NCI-H2171 treated with DMSO at 0.1 percent for 48 hours (cell line): ENCODE measurements around the gene SPECC1.
A peak's percentile ranks its signal among the peaks of the same experiment; 100 is the strongest.
"Not testable (repeated sequence)": the region's sequence is repeated elsewhere in the genome, so short reads cannot be mapped to it uniquely, and the experiment has no call there.

ENCODE experiments used
- DNase-seq: peaks from one replicate; lab custom pipeline; 2025; lab: John Stamatoyannopoulos, UW

Gene SPECC1

DNA sequence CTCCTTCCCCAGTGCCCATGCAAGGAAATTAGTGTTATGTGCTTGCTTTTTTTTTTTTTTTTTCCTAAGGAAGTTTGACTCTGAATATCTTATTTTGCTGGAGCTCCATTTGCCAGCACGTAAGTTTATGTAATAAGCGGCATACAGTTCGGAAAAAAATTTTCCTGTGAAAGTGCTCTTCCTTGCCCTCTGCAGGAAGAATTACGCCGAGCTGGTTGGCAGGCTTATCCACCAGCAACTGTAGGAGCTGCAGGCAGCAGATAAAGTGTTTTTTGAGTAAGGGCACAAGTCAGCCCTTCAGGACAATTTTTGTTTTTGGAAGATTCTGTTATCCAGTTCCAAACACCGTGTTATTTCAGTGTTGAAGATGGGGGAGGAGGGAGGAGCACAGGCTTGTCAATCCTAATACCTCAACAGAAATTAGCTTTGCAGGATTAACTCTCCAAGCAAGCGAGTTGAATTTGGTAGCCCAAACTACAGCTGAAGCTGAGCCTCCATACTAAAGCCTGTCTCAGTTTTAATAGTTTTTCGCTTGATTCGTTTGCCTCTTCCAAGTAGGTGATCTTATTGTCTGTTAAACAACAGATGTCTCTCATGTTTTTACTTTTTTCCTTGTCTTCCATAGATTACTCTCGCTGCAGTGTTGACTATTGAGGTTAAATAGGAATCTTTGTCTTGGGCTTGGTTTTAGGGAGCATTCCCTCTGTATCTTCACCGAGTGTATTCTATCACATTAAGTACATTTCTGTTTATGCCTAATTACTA, 1.1 kb downstream of the SPECC1 start:
- peak; percentile 85 for DNase-seq

DNA sequence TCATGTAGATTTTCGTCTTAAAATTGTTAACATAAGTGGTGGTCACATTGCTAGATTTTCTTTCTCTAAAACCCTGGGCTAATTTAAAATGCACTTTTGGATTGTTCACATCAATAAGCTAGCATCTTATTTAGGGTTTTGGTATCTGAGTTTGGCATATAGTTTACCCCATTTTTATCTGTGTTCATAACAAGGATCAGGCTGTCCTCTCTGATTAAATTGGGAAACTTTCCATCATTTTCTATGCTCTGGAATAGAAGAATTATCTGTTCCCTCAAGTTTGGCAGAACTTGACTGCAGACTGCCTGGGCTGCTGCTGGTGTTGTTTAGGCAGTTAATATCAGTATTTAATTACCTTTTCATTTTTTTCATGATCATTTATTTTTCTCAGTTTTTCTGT, 1.8 kb downstream of the SPECC1 start:
- DNase-seq, result no peak

- no peak for DNase-seq
Measured at GRCh38 chr17:20012017-20012536, 2.9 kb downstream of the SPECC1 start.

DNA sequence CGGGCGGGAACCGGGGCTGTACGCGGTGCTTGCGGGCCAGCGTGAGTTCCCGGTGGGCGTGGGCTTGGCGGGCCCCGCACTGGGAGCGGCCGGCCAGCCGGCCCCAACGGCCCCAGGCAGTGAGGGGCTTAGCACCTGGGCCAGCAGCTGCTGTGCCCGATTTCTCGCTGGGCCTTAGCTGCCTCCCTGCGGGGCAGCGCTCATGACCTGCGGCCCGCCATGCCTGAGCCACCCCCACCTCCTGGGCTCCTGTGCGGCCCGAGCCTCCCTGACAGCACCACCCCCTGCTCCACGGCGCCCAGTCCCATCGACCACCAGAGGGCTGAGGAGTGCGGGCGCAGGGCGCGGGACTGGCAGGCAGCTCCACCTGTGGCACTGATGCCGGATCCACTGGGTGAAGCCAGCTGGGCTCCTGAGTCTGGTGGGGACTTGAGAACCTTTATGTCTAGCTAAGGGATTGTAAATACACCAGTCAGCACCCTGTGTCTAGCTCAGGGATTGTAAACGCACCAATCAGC, 7.4 kb downstream of the SPECC1 start:
- DNase-seq, result not testable (repeated sequence)

- DNase-seq, result no peak
Measured at GRCh38 chr17:20022701-20023100, 13.5 kb downstream of the SPECC1 start.

DNA sequence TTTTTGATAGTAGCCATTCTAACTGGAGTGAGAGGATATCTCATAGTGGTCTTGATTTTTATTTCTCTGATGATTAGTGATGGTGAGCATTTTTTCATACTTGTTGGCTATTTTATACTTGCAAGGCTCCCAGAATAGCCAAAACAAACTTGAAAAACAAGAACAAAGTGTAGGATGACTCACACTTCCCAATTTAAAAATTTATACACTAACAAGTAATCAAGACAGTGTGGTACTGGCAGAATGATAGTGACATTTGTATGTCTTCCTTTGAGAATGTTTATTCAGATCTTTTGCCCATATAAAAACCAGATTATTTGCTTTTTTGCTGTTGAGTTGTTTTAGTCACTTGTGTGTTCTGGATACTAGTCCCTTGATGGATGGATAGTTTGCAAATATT, 17.8 kb downstream of the SPECC1 start:
- DNase-seq, result no peak

DNA sequence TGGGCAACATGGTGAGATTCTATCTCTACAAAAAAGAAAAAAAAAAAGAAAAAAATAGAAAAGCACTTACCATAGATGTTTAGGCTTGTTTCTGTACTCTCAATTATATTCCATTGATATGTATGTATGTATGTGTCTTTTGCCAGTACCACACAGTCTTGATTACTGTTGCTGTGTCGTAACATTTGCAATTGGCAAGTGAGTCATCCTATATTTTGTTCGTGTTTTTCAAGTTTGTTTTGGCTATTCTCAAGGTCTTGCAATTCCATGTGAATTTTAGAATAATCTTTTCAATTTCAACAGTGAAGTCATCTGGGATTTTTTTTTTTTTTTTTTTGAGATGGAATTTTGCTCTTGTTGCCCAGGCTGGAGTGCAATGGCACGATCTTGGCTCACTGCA, 19.3 kb downstream of the SPECC1 start:
- DNase-seq, result no peak

DNA sequence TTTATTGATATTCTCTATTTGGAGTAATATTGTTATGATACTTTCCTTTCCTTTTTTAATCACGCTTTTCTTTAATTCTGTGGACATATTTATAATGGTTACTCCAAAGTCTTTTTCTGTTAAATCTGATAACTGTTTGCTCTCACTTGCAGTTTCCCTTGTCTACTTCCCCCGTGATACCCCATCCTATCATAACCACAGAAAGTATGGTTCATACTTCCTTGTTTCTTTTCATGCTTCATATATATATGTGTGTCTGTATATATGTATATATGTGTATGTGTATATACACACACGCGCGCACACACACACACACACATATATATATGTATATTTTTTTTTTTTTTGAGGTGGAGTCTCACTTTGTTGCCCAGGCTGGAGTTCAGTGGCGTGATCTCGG, 23.5 kb downstream of the SPECC1 start:
- DNase-seq, result no peak

- no peak for DNase-seq
Measured at GRCh38 chr17:20033415-20033814, 24.3 kb downstream of the SPECC1 start.

DNA sequence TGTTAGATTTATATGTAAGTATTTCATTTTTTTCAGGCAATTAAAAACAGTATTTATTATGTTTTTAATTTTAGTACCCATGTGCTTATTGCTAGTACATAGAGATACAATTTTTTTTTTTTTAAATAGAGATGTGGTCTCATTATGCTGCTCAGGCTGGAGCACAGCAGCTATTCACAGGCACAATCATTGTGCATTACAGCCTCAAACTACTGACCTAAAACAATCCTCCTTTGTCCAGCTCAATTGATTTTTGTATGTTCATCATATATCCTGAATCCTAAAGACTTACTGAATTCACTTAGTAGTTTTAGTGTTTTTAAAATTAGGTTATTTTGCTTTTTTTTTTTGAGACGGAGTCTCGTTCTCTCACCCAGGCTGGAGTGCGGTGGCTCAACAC, 26.3 kb downstream of the SPECC1 start:
- DNase-seq, result no peak

GRCh38 chr17:20037286-20037685, 28.1 kb downstream of the SPECC1 start:
- not testable (repeated sequence) for DNase-seq

GRCh38 chr17:20039037-20039436, 29.9 kb downstream of the SPECC1 start:
- DNase-seq, result no peak

- no peak for DNase-seq
Measured at GRCh38 chr17:20040216-20040615, 31.1 kb downstream of the SPECC1 start.

- no peak for DNase-seq
Measured at GRCh38 chr17:20043021-20043420, 33.9 kb downstream of the SPECC1 start.

- no peak for DNase-seq
Measured at GRCh38 chr17:20045476-20045875, 36.3 kb downstream of the SPECC1 start.

DNA sequence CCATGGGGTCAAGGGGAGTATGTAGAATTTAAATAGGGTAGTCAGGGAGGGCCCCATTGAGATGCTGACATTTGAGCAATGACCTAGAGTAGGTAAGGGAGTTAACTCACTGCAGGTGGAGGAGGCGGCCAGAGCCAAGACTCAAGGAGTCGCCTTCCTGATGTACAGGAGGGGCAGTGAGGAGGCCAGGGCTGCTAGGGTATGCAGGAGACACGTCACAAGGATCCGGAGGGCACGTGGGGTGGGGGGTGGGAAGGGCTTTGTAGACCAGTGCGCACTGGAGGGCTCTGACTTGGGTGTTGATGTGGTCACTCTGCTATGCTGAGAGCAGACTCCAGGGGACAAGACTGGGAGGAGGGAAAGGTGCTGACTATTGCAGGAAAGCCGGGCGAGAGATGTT, 37.5 kb downstream of the SPECC1 start:
- no peak for DNase-seq

GRCh38 chr17:20051624-20052023, 42.5 kb downstream of the SPECC1 start:
- no peak for DNase-seq

DNA sequence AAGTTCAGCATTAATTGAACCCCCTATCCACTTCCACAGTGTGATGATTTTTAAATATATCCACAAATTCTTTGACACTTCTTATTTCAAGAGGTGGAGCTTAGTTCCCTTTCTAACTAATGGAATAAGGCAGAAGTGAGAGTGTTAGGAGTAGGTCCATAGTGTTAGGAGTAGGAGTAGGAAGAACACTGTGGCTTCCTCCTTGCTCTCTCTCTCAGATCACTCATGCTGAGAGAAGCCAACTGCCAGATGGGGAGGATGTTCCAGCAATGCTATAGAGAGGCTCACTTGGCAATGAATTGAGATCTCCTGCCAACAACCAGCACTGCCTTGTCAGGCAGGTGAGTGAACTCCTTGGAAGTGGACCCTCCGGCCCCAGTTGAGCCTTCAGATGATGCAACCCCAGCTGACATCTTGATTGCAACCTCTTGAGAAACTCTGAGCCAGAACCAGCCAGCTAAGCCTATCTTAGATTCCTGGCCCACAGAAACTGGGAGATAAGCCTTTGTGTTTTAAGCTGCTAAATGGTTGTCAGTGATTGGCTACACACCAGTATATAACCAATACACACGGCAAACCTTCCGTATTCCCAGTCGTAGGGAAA, 44.3 kb downstream of the SPECC1 start:
- DNase-seq, result peak; percentile 17

DNA sequence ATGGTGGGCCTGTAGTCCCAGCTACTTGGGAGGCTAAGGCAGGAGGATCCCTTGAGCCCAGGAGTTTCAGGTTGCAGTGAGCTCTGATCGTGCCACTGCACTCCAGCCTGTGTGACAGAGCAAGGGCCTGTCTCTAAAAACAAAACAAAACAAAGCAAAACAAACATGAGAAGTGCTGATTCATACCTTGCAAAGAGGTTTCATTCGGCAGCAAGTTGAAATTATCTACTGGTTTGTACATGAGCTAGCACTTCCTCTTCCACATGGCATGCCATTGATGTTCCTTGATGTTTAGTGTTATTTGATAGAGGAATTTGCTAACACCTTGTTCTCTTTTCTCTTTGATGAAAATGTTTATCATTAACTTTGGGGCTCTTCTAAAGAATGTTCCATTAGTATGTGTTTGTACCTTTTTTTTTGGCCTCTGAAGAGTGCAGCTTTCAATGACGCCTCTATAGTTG, 50.6 kb downstream of the SPECC1 start:
- DNase-seq, result no peak

GRCh38 chr17:20063665-20064648, 54.8 kb downstream of the SPECC1 start:
- DNase-seq, result peak; percentile 27

DNA sequence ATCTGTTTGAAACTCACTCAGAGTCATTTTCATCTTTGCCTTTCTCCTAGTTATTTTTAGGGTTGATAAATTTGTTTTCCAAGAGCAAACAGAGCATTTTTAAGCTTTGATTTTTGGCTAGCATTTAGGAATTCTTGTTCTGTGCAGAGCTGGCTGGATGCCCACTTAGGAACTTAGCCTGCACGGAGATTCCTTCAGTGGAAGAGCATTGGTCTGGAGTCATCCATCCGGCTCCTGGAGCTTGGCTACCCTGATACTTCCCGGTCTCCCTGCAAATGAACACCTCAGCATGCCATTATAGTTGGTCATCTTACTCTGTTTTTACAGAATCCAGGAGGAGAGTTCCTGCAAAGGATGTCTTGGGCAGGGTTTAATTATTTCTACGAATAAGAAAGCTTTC, 57.1 kb downstream of the SPECC1 start:
- no peak for DNase-seq

- no peak for DNase-seq
Measured at GRCh38 chr17:20067711-20068110, 58.6 kb downstream of the SPECC1 start.
